Activated T-cell treated with anti-CD3 and anti-CD28 coated beads, Interleukin-2, amount 50 U/mL, for 72 hours (primary cell): ENCODE results near the gene RAB36. TPM values are rescaled to one million over a fixed set of nuclear protein-coding genes. Genes with fewer than 3 reads are reported as not detected.
"Not testable (repeated sequence)": the region's sequence is repeated elsewhere in the genome, so short reads cannot be mapped to it uniquely, and the experiment has no call there.

Source experiments
- ATAC-seq, 2 donors: fragments of 150-1000 bp; cut with Tn5 transposase; replicated peaks in 1 of 2; 2 replicates each; pipeline ENCODE4 v1.10.0; 2021; ENCODE audit warnings: moderate library complexity in 2 of 2, mild to moderate bottlenecking in 1 of 2
- DNase-seq, 2 donors: peaks; one replicate each; pipeline ENCODE4 v3.0.0; 2021 to 2022; ENCODE audit warnings: mixed read lengths in 1 of 2
- H3K27ac Mint-ChIP-seq: one replicate; pipeline ENCODE4 v1.8.0; 2022; ENCODE audit warnings: mild to moderate bottlenecking, moderate library complexity, mixed read lengths
- H3K27me3 Mint-ChIP-seq: one replicate; pipeline ENCODE4 v1.8.0; 2022; ENCODE audit warnings: low read depth, mixed read lengths
- H3K36me3 Mint-ChIP-seq, 2 donors: one replicate each; pipeline ENCODE4 v1.8.0; 2022; ENCODE audit warnings: mixed read lengths in 2 of 2, mild to moderate bottlenecking in 1 of 2; ENCODE audit not compliant: insufficient read depth in 2 of 2
- H3K4me1 Mint-ChIP-seq: one replicate; pipeline ENCODE4 v1.8.0; 2022; ENCODE audit warnings: low read depth, mixed read lengths
- H3K4me3 Mint-ChIP-seq, 2 donors: one replicate each; pipeline ENCODE4 v1.8.0; 2022; ENCODE audit warnings: mild to moderate bottlenecking in 2 of 2, mixed read lengths in 2 of 2, moderate library complexity in 2 of 2
- H3K9me3 Mint-ChIP-seq, 2 donors: one replicate each; pipeline ENCODE4 v1.8.0; 2022; ENCODE audit warnings: mixed read lengths in 2 of 2
- total RNA-seq, 2 donors: library from RNA; stranded (reverse); gene quantifications; one replicate each; pipeline ENCODE4 v1.2.3, GENCODE V29; 2022

RAB36 gene
- total RNA-seq, 2 donors from 2014 or later: 0.14 to 0.19 TPM

GRCh38 chr22:23129149-23129548, 16.1 kb upstream of the RAB36 start:
- no peak for DNase-seq
- peaks cover 5% of the 10 kb centered on the region for H3K4me1 Mint-ChIP-seq
- H3K27ac Mint-ChIP-seq: no peak overlapping the region

GRCh38 chr22:23130697-23131096, 14.6 kb upstream of the RAB36 start:
- ATAC-seq (no peak), DNase-seq (no peak)
- H3K4me1 Mint-ChIP-seq: peaks cover 5% of the 10 kb centered on the region
- no peaks in the 10 kb centered on the region for H3K36me3 Mint-ChIP-seq
- H3K27ac Mint-ChIP-seq: no peak overlapping the region
- H3K9me3 Mint-ChIP-seq: no peaks in the 10 kb centered on the region
- no peak overlapping the region for H3K4me3 Mint-ChIP-seq
- no peaks in the 10 kb centered on the region for H3K27me3 Mint-ChIP-seq

More at GRCh38 chr22:23129149-23129548, 16.1 kb upstream of the RAB36 start:
- no peaks in the 10 kb centered on the region for H3K9me3 Mint-ChIP-seq
- no peaks in the 10 kb centered on the region for H3K36me3 Mint-ChIP-seq
- ATAC-seq: no peak
- H3K27me3 Mint-ChIP-seq: no peaks in the 10 kb centered on the region
- H3K4me3 Mint-ChIP-seq: no peak overlapping the region

GRCh38 chr22:23131931-23132330, 13.3 kb upstream of the RAB36 start:
- no peak overlapping the region for H3K4me3 Mint-ChIP-seq
- DNase-seq: no peak
- no peaks in the 10 kb centered on the region for H3K9me3 Mint-ChIP-seq
- H3K27ac Mint-ChIP-seq: no peak overlapping the region
- peaks cover 5% of the 10 kb centered on the region for H3K4me1 Mint-ChIP-seq
- H3K36me3 Mint-ChIP-seq: no peaks in the 10 kb centered on the region
- H3K27me3 Mint-ChIP-seq: no peaks in the 10 kb centered on the region
- no peak for ATAC-seq

DNA sequence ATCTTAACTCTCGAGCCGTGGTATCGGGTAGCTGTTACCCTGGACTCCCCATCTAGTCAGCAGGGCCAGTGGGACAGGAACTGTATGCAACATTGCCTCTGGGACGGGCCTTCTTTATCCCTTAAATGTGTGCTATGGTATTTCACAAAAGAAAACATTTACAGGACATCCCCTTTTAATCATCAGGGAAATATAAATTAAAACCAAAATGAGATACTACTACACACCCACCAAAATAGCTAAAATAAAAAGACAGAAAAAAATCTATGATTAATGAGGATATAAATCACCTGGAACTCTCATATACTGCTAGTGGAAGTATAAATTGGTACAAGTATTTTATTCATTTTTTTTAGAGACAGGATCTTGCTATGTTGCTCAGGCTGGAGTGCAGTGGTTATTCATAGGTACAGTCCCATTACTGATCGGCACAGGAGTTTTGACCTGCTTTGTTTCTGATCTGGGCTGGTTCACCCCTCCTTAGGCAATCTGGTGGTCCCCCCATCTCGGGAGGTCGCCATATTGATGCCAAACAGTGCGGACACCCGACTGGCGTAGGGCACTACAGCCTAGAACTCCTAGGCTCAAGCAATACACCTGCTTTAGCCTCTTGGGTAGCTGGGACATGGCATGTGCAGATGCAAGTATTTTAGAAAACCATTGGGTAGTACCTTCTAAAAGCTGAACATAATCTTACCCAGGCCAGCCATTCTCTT, 12.7 kb upstream of the RAB36 start:
- no peak overlapping the region for H3K27ac Mint-ChIP-seq
- no peaks in the 10 kb centered on the region for H3K36me3 Mint-ChIP-seq
- ATAC-seq (no peak), DNase-seq (no peak)
- no peaks in the 10 kb centered on the region for H3K9me3 Mint-ChIP-seq
- no peak overlapping the region for H3K4me3 Mint-ChIP-seq
- H3K27me3 Mint-ChIP-seq: no peaks in the 10 kb centered on the region
- peaks cover 5% of the 10 kb centered on the region for H3K4me1 Mint-ChIP-seq

- H3K27ac Mint-ChIP-seq: no peak overlapping the region
- ATAC-seq (no peak), DNase-seq (no peak)
- peaks cover 1 to 2% of the 10 kb centered on the region in 2 donors for H3K36me3 Mint-ChIP-seq
- H3K27me3 Mint-ChIP-seq: no peaks in the 10 kb centered on the region
- no peaks in the 10 kb centered on the region for H3K9me3 Mint-ChIP-seq
- peaks cover 12% of the 10 kb centered on the region for H3K4me1 Mint-ChIP-seq
- H3K4me3 Mint-ChIP-seq: no peak overlapping the region
These were observed 11.4 kb upstream of the RAB36 start for GRCh38 chr22:23133922-23134321.

DNA sequence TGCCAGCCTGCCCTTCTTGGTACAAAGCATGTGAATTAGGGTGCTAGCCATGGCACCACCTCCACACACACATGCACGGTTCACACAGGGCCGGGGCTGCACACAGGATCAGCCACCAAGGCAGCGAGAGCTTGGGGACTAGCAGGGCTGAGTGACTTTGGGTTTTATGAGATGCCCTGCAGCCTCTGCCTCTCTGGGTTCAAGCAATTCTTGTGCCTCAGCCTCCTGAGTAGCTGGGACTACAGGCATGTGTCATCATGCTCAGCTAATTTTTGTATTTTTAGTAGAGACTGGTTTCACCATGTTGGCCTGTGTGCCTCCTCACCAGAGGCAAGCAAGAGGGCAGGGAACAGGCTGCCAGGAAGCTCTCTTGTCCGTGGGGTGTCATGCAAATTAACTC, 8.3 kb upstream of the RAB36 start:
- H3K36me3 Mint-ChIP-seq, H3K27me3 Mint-ChIP-seq, DNase-seq, H3K27ac Mint-ChIP-seq, H3K4me3 Mint-ChIP-seq, ATAC-seq, H3K9me3 Mint-ChIP-seq: not testable (repeated sequence)
- peaks cover 26% of the 10 kb centered on the region for H3K4me1 Mint-ChIP-seq

DNA sequence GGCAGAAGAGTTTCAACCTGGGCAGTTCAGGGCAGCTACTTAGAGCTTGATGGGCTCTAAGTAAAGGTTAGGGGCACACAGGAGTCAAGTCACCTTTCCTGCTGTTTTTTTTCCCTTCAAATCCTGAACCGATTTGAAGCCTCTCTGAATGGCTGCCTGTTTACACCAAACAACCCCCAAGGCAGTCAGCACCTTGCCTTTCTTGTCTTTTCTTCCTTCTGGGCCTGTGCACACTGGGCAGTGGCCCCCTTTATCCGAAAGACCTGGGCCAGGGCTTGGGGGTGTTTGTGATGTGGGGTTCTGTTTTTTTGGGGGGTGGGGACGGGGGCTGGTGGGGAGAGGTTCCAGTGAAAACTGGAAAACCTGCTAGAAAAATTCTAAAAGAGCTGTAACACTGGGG, 7.8 kb upstream of the RAB36 start:
- no peaks in the 10 kb centered on the region for H3K27me3 Mint-ChIP-seq
- no peaks in the 10 kb centered on the region for H3K9me3 Mint-ChIP-seq
- peak overlapping the region in 1 of 2 donors; percentile 53 for H3K4me3 Mint-ChIP-seq
- peaks cover 31% of the 10 kb centered on the region for H3K4me1 Mint-ChIP-seq
- DNase-seq (no peak), ATAC-seq (no peak)
- H3K36me3 Mint-ChIP-seq: peaks cover 1 to 2% of the 10 kb centered on the region in 2 donors
- H3K27ac Mint-ChIP-seq: peak overlapping the region; percentile 91

DNA sequence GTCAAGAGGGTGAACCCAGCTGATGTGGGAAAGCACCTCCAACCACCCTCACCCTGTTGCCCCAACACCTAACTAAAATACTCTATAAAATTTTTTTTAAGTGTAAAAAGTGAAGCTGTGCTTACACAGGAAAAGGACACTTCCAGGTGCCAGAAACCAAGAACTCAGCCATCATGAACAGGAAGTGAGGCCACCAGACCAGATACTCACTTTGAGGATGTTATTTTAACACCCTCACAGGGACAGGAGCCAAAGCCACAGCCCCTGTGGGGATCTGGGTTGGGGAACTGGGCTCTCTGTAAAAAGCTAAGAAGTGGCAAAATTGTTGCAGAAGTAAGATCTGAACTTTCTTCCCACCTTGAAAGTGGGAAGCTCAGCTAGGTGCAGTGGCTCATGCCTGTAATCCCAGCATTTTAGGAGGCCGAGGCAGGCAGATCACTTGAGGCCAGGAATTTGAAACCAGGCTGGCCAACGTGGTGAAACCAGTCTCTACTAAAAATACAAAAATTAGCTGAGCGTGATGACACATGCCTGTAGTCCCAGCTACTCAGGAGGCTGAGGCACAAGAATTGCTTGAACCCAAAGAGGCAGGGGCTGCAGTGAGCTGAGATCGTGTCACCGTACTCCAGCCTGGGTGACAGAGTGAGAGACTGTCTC, 7.2 kb upstream of the RAB36 start:
- ATAC-seq (peak in 1 of 2 donors; percentile 20), DNase-seq (peak; percentile 17 to 39)
- peaks cover 36% of the 10 kb centered on the region for H3K4me1 Mint-ChIP-seq
- peak overlapping the region; percentile 91 for H3K27ac Mint-ChIP-seq
- H3K9me3 Mint-ChIP-seq: no peaks in the 10 kb centered on the region
- peak overlapping the region; percentile 53 to 75 for H3K4me3 Mint-ChIP-seq
- H3K27me3 Mint-ChIP-seq: no peaks in the 10 kb centered on the region
- H3K36me3 Mint-ChIP-seq: peaks cover 1 to 2% of the 10 kb centered on the region in 2 donors

- peaks cover 36% of the 10 kb centered on the region for H3K4me1 Mint-ChIP-seq
- peak overlapping the region in 1 of 2 donors; percentile 75 for H3K4me3 Mint-ChIP-seq
- ATAC-seq (no peak), DNase-seq (no peak)
- H3K27me3 Mint-ChIP-seq: no peaks in the 10 kb centered on the region
- H3K9me3 Mint-ChIP-seq: no peaks in the 10 kb centered on the region
- peak overlapping the region; percentile 91 for H3K27ac Mint-ChIP-seq
- peaks cover 1 to 2% of the 10 kb centered on the region in 2 donors for H3K36me3 Mint-ChIP-seq
These were observed 6.5 kb upstream of the RAB36 start for GRCh38 chr22:23138584-23139435.

- no peaks in the 10 kb centered on the region for H3K27me3 Mint-ChIP-seq
- no peak for ATAC-seq
- H3K27ac Mint-ChIP-seq: no peak overlapping the region
- no peak overlapping the region for H3K4me3 Mint-ChIP-seq
- H3K36me3 Mint-ChIP-seq: peaks cover 1 to 2% of the 10 kb centered on the region in 2 donors
- no peak for DNase-seq
- H3K4me1 Mint-ChIP-seq: peaks cover 46% of the 10 kb centered on the region
- H3K9me3 Mint-ChIP-seq: no peaks in the 10 kb centered on the region
These were observed 4.9 kb upstream of the RAB36 start for GRCh38 chr22:23140385-23140784.

GRCh38 chr22:23142546-23143105, 2.7 kb upstream of the RAB36 start:
- Mint-ChIP-seq H3K9me3 (no peaks in the 10 kb centered on the region), H3K4me3 (peak overlapping the region; percentile 75 to 79), H3K27me3 (no peaks in the 10 kb centered on the region), H3K36me3 (peaks cover 1 to 2% of the 10 kb centered on the region in 2 donors), H3K4me1 (peaks cover 49% of the 10 kb centered on the region), H3K27ac (peak overlapping the region; percentile 42)
- DNase-seq (no peak), ATAC-seq (no peak)

DNA sequence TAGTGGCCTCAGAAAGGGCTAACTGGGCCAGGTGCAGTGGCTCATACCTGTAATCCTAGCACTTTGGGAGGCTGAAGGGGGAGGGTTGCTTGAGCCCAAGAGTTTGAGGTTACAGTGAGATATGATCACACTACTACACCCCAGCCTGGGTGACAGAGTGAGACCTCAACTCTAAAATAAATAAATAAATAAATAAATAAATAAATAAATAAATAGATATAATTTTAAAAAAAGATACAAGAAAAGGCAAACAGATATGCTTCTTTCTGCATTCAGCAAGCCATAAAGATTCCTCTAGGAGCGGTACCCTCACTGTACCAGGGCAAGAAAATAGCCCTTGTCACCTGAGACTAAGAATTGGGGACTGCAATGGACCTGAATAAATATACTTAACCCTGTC, 2.2 kb upstream of the RAB36 start:
- Mint-ChIP-seq H3K36me3 (peaks cover 1 to 2% of the 10 kb centered on the region in 2 donors), H3K27me3 (no peaks in the 10 kb centered on the region), H3K9me3 (no peaks in the 10 kb centered on the region), H3K4me1 (peaks cover 45% of the 10 kb centered on the region), H3K27ac (no peak overlapping the region), H3K4me3 (peak overlapping the region in 1 of 2 donors; percentile 75)
- DNase-seq (no peak), ATAC-seq (no peak)

GRCh38 chr22:23144432-23144831, 845 bp upstream of the RAB36 start:
- no peak for ATAC-seq
- Mint-ChIP-seq H3K27ac (no peak overlapping the region), H3K4me1 (peaks cover 34% of the 10 kb centered on the region), H3K4me3 (peak overlapping the region; percentile 19 to 79), H3K36me3 (no peaks in the 10 kb centered on the region), H3K9me3 (no peaks in the 10 kb centered on the region), H3K27me3 (no peaks in the 10 kb centered on the region)
- no peak for DNase-seq
